GM21423 (cell line): ENCODE measurements around the gene DDHD1.
"Not testable (repeated sequence)": the region's sequence is repeated elsewhere in the genome, so short reads cannot be mapped to it uniquely, and the experiment has no call there.

Source experiments
- ATAC-seq: cut with Tn5 transposase; IDR thresholded peaks from one replicate; pipeline ENCODE4 v1.9.1; 2021; ENCODE audit warnings: mild to moderate bottlenecking, moderate library complexity; ENCODE audit not compliant: unreplicated experiment

Gene DDHD1

DNA sequence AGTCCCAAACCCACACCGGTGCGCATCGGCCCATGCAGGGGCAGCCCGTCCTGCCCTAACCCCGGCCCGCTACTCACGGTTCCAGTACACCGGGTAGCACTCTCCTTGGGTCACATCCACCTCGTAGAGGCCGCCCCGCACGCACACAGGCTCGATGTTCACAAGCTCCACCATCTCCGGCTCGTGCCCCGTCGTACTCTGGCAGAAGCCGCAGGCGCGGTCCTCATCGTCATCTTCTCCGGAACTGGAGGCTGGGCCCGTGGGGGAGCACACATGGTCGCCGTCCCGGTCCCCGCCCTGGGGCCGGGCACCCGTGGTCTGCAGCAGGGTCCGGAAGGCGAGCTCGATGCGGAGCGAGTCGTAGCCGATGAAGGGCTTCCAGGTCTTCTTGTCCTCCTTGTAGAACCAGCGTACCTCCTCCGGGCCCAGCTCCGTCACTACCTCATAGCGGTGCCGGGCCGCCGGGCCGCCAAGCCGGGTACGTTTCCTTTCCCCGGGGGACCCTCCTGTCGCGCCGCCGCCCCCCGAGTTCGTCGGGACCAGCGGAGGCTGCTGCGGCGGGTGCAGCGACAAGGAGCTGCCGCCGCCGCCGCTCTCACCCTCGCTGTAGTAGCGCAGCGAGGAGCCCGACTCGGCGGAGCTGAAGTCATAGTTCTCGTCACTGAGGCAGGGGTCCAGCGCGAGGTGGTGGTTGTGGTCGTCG is 788 bp downstream of the DDHD1 start:
- ATAC-seq, result peak; percentile 20

DNA sequence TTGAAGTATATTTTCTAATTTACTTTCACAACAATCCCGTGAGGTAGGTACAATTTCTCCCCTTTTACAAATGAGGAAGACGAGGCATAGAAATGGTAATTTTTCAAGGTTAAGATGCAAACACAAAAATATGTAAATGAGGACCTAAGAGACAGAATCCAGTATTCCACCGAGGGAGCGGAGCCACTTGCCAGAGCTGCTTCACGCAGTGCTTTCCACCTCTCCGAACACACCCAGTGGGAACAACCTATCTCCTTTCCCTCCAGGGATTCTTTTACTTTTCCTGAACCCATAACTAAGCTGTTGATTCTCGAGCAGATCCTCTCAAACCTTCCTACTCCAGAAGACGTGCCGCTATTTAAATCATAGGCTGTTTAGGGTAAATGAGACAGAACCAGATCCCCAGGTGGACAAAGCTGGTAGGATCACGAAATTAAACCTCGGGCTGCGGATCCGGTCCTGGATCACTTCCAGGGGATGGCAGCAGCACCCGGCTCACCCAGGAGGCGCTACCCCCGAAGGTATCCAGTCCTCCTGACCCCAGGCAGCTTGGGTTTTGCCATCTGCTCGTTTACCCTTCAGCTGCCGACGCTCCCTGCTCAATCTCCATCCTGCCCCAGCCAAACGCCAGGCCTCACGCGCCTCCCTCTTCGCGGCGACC is 1.5 kb downstream of the DDHD1 start:
- ATAC-seq, result no peak

DNA sequence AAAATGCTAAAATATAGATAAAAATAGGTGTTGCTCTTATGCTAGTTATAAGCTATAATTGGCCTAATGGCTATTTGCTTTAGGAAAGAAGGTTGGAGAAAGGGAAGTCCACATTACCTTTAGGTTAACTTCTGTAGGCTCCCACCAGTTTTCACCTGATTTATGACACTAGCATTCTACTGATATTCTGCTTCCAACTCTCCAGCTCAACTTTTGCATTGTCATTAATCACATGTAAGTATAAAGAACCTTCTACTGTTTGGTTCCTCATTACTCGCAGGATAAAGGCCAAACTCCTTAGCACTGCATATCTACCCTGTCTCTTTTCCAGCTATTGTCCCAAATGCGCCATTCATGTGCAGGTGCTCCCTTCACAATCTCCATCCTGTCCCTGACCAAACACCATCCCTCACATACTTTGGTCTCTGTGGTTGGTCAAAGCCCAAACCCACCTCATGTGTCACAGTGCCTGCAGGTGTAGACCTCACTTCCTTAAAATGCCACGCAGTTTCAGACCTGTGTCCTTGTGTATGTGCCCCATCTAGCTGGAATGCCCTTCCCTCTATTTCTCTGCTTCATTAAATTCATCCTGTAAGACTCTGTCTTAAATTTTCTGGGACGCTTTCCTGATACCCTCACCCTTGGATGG is 3.3 kb downstream of the DDHD1 start:
- ATAC-seq, result no peak

DNA sequence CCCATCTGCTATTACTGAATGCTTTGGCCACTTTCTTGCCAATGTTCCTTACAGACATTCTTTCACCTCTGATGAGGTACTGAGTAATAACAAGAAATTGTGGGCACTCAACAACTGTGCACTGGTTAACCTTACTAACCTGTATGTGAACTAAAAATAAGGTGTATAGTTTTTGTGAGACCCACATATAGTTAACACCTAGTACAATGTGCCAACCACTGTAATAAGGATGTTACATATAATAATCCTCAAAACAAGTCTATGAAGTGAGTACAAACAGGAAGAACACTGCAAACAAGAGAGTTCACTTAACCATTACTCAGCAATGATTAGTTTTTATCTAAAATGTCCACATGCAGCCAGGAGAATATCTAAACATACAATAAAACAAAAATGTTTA is 4.5 kb downstream of the DDHD1 start:
- ATAC-seq, result no peak

DNA sequence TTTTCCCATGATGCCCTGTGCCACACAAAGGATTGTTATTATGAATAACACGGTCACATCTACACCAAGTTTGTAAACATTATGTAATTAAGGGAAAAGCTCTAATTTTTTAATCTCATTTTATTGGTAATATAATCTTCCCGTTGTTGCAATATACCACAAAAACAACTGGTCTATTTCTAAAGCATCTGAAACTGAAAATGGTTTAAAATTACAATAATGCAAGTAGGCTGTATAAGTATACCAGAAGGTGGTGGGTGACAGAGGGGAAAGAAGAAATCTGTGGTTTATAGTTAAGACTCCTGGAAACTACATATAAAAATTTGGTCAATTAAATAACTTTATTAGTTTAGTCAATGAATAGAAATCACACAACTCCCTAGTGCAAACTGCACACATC is 5.2 kb downstream of the DDHD1 start:
- ATAC-seq, result no peak

DNA sequence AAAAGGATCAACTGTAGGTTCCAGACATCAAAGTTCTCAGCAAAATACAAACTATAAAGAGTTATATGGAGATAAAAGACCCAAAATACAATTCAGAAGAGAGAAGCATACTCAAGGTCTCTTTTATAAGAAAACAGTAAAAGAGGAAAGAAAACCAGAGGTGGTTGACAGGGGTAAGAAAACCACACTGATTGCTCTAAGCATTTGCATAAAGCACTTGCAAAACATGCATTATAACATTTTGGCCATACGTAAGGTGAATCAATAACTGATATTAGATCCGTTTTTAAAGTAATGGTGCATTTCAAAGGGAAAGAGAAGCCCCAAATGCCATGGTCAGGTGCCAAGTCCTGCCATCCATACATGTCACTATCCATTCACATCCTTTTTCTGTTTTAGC is 5.9 kb downstream of the DDHD1 start:
- peak; percentile 42 for ATAC-seq

DNA sequence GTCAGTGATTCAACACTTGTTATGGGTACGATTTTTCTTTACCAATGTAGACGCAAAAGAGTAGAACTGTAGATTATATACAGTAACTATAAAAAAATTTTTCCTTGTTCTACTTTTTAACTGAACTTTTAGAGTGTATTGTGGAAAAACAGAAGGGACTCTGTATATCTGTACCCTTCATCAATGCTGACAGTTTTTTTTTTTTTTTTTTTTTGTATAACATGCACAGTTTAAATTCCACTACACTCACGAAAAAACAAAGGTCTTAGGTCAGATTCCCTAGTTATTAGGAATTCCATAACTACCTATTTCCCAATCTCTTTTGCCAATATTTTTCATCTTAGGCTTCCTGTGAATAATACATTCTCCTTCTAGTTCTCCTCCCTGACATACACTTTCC is 6.4 kb downstream of the DDHD1 start:
- no peak for ATAC-seq

DNA sequence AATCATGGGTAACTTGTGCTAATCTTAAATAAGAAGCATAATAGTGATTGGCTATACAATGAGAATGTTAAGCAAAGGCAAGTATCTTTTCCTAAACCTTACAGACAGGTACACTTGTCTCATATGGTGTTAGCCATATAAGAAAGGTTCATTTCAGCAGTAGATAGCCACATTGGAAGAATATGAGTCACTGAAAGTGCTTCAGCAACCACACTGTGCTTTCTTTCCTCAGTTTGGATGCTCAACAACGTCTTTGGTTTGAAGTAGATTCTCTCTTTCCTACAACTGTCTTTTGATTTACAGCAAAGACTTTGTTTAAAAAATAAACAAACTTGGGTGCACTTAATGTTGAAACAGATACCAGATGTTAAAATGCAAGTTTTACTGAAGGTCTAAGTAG is 8.9 kb downstream of the DDHD1 start:
- peak; percentile 58 for ATAC-seq

DNA sequence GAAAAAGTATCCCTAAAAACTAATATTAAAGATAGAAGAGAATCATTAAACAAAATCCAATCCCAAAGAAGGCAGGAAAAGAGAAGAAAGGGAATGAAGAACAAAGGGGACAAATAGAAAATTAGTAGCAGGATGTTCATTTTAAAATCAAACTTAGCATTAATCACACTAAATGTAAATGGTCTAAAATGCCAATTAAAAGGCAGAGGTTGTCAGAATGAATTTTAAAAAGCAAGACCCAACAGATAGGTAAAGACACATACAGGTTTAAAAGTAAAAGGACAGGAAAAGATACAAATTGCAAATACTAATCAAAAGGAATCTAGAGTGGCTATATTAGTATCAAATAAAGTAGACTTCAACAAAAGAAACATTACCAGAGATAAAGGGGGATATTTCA is 12.5 kb downstream of the DDHD1 start:
- no peak for ATAC-seq

DNA sequence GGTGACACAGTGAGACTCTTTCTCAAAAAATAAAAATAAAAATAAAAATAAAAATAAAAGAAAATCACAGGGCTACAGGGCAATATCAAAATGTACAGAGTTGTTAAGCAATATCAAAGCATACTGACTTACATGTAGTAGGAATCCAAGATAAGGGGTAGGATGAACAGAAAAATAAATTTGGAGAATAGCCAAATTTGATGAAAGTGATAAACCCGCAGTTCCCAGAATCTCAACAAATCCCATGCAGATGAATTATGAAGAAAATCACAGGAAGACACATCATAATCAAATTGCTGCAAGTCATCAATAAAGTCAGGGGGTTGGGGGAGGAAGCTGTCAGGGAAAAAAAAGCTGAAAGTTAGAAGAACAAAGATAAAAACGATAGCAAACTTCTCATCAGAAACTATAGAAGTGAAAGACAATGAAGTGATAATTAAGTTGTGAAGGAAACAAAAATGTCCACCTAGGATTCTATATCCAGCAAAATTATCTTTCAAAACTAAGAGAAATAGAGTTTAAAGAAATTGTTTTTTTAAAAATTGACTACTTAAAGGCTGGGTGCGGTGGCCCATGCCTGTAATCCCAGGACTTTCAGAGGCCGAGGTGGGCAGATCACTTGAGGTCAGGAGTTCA is 15.4 kb downstream of the DDHD1 start:
- ATAC-seq, result no peak

DNA sequence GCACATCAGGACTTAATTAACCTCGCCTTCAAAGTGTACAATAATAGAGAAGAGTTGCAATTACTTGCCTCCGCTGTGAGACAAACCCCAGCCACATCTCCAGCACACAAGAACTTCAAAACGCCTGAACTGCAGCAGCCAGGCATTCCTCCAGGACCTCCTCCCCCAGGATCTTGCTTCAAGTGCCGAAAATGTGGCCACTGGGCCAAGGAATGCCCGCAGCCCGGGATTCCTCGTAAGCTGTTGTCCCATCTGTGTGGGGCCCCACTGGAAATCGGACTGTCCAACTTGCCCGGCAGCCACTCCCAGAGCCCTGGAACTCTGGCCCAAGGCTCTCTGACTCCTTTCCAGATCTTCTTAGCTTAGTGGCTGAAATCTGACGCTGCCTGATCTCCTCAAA is 22.6 kb downstream of the DDHD1 start:
- ATAC-seq, result not testable (repeated sequence)

DNA sequence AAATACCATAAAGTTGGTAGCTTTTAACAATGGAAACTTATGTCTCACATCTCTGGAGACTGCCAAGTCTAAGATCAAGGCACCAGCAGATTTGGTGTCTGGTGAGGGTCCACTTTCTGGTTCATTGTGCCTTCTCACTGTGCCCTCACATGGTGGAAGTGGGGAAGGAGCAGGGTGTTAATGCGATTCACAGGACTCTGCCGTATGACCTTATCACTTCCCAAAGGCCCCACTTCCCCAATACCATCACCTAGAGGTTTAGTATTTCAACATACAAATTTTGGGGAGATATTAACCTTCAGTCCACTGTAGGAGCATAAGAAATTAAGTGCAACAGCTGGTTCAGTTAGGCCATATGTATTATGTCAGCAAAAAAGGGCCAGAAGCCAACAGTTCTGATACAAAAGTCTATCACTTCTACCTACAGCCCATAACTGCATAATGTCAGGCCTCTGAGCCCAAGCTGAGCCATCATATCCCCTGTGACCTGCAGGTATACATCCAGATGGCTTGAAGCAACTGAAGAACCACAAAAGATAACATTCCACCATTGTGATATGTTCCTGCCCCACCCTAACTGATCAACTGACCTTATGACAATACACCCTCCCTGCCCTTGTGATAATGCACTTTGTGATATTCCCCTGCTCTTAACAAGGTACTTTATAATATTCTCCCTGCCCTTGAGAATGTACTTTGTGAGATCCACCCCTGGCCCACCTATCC is 24.7 kb downstream of the DDHD1 start:
- ATAC-seq, result no peak

DNA sequence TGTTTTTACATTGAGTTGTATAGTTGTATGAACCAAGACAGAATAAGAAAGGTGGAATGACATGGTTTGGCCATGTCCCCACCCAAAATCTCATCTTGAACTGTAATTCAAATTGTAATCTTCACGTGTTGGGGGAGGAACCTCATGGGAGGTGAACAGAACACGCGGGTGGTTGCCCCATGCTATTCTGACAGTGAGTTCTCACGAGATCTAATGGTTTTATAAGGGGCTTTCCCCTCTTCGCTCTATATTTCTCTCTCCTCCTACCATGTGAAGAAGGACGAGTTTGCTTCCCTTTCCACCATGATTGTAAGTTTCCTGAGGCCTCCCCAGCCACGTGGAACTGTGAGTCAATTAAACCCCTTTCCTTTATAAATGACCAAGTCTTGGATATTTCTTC is 25.3 kb downstream of the DDHD1 start:
- ATAC-seq, result no peak

DNA sequence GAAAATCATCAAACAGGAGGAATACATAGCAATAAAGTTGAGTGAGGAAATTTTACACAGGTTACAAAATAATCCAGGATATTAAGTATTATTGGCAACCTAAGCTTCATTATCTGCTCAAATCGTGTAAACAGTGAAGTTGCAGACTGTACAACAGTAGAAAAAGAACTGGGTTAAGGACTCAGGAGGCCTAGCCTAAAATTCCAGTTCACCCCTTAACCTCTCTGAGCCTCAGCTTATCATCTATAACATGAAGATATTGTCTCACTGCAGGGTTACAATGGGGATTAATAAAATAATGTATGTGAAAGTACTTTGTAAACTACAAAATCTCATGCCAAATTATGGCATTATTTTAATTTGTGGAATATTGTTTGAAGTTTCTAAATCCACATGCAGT is 26.0 kb downstream of the DDHD1 start:
- no peak for ATAC-seq

DNA sequence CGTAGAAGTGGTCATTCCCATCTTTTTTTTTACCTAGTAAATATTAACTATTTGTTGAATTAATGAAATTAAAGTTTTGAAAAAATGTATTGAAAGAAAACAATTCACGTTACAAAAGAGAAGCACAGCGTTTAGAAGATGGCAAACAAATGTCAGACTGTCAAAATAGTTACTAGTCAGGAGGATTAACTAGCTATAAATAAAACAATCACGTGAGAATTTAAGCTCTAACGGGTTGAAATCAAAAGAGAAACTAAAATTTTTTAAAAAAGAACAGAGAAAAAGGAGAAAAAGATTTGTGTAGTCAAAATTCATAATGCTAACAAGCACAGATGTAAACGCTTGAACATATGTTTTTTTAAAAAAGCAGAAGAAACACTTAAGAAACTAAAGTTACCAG is 26.4 kb downstream of the DDHD1 start:
- no peak for ATAC-seq

DNA sequence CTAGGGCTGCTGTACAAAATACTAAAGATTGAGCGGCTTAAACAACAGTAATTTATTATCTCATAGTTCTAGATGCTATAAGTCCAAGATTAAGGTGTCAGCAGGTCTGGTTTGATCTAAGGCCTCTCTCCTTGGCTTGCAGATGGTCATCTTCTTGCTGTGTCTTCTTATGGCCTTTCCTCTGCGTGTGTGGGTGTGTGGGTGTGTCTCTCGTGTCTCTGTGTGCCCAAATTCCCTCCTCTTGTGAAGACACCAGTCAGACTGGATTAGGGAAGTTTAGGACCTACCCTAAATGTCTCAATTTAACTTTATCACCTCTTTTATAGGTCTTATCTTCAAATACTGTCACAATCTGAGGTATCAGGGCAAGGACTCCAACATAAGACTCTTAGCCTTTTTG is 28.3 kb downstream of the DDHD1 start:
- ATAC-seq, result no peak

DNA sequence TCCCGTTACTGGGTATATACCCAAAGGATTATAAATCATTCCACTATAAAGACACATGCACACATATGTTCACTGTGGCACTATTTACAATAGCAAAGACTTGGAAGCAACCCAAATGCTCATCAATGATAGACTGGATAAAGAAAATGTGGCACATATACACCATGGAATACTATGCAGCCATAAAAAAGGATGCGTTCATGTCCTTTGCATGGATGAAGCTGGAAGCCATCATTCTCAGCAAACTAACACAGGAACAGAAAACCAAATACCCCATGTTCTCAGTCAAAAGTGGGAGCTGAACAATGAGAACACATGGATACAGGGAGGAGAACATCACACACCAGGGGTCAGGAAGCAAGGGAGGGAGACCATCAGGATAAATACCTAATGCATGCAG is 31.7 kb downstream of the DDHD1 start:
- ATAC-seq, result not testable (repeated sequence)

DNA sequence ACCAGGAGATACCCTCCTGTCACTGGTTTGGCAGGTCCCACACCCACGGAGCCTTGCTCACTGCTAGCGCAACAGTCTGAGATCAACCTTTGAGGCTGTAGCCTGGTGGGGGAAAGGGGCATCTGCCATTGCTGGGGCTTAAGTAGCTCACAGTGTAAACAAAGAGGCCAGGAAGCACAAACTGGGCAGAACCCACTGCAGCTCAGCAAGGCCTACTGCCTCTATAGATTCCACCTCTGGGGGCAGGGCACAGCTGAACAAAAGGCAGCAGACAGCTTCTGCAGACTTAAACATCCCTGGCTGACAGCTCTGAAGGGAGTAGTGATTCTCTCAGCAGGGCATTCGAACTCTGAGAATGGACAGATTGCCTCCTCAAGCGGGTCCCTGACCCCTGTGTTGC is 35.6 kb downstream of the DDHD1 start:
- ATAC-seq, result not testable (repeated sequence)

DNA sequence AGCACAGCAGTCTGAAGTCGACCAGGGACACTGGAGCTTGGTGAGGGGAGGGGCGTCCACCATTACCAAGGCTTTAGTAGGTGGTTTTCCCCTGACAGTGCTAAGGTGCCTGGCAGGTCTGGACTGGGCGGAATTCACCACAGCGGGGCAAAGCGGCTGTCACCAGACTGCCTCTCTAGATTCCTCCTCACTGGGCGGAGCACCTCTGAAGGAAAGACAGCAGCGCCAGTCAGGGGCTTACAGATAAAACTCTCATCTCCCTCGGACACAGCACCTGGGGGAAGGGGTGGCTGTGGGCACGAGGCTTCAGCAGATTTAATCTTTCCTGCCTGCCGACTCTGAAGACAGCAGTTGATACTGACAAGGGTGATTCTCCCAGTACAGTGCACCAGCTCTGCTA is 39.1 kb downstream of the DDHD1 start:
- ATAC-seq, result no peak

DNA sequence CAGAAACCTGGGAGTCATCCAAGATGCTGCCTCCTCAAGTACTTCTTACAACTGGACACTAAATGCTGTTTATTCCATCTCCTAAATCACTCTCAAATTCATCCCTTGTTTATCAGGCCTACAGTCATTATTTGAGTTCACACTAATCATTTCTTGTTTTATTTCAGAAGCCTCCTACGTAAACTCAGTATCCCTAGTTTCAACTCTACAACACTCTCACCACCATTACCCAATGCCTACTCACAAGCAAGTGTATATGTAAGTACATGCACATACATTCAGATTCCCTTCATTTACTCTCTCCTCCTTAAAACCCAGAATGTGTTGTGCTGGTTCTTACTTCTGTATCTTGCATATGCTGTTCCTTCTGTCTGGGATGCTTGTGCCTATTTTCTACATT is 43.0 kb downstream of the DDHD1 start:
- no peak for ATAC-seq
